K562 (cell line): Measurements from ENCODE around the gene MPZL1. TPM values are rescaled to one million over a fixed set of nuclear protein-coding genes. Genes with fewer than 3 reads are reported as not detected.
"Not testable (repeated sequence)": the region's sequence is repeated elsewhere in the genome, so short reads cannot be mapped to it uniquely, and the experiment has no call there.

Experiments
- ATAC-seq: fragments of 200-7000 bp; cut with Tn5 transposase; 3 replicates; pipeline ENCODE4 v1.9.1; 2020; ENCODE audit warnings: moderate library complexity
- BruUV-seq: library from RNA; stranded (reverse); fragments of 400-500 nt; replicated peaks from 2 replicates; lab custom pipeline; 2021; lab: Mats Ljungman, UMichigan
- CTCF ChIA-PET: fragments of 300-600 bp; formaldehyde crosslinking; extraction: SDS; loops from one replicate; lab custom pipeline; 2021; ENCODE audit warnings: low intra/inter-chr PET ratio; lab: Yijun Ruan, JAX
- POLR2A ChIA-PET: fragments of 300-600, 350-650 bp; sonication (Branson Sonifier 250); formaldehyde crosslinking; extraction: SDS; loops from one replicate; lab custom pipeline; 2021; ENCODE audit warnings: antibody characterized with exemption, inconsistent platforms; lab: Yijun Ruan, JAX
- DNase-seq, 4 experiments: peaks; one replicate each; pipeline versions ENCODE4 v3.0.0 to v3.0.0-alpha.2; 2011 to 2018; ENCODE audit warnings: low spot score in 3 of 4, mixed read lengths in 3 of 4; ENCODE audit errors: extremely low read depth in 1 of 4
- FAIRE-seq: peaks from 2 replicates; lab custom pipeline; 2011; peaks lifted over from hg19 to GRCh38; lab: Jason Lieb, UNC
- H2AFZ ChIP-seq: 2 replicates; pipeline ENCODE4 v1.6.0; 2011; ENCODE audit warnings: low read depth, low read length, control low read depth, inconsistent platforms
- H3K27ac ChIP-seq: fragments of 200-600 bp; 3 replicates; pipeline ENCODE4 v1.8.0; 2011; ENCODE audit warnings: low read depth, mild to moderate bottlenecking, control low read depth, inconsistent platforms, low read length, moderate library complexity, mixed read lengths; ENCODE audit errors: extremely low read depth
- H3K27me3 ChIP-seq, 2 experiments: fragments of 300-600 bp in 1 of 2; 2 replicates in 1 of 2; 3 replicates in 1 of 2; pipeline versions ENCODE4 v1.6.0 to v1.8.0; 2011; ENCODE audit warnings: inconsistent platforms in 2 of 2, low read length in 2 of 2, mild to moderate bottlenecking in 1 of 2, mixed read lengths in 1 of 2, moderate library complexity in 1 of 2; ENCODE audit not compliant: control insufficient read depth in 2 of 2, insufficient read depth in 2 of 2
- H3K36me3 ChIP-seq: fragments of 300-600 bp; 3 replicates; pipeline ENCODE4 v1.8.0; 2011; ENCODE audit warnings: mild to moderate bottlenecking, low read length, inconsistent platforms; ENCODE audit not compliant: control insufficient read depth, insufficient read depth
- H3K4me1 ChIP-seq, 2 experiments: fragments of 200-600 bp in 1 of 2; replicated peaks in 1 of 2; 2 replicates in 1 of 2; 3 replicates in 1 of 2; pipeline versions ENCODE4 v1.5.1 to v1.8.0; 2011; ENCODE audit warnings: inconsistent platforms in 2 of 2, low read length in 2 of 2, mild to moderate bottlenecking in 1 of 2, mixed read lengths in 1 of 2, moderate library complexity in 1 of 2; ENCODE audit not compliant: control insufficient read depth in 2 of 2, insufficient read depth in 2 of 2
- H3K4me2 ChIP-seq: 2 replicates; pipeline ENCODE4 v1.6.1; 2011; ENCODE audit warnings: low read length, control low read depth, inconsistent platforms, mixed read lengths; ENCODE audit not compliant: insufficient read depth
- H3K4me3 ChIP-seq: fragments of 200-600 bp; sonication (generic), shearing (Covaris generic); 2 replicates; pipeline ENCODE4 v1.5.1; 2016; ENCODE audit warnings: control low read depth, inconsistent platforms
- H3K79me2 ChIP-seq: fragments of 200-600 bp; 3 replicates; pipeline ENCODE4 v1.8.0; 2011; ENCODE audit warnings: low read length, inconsistent platforms; ENCODE audit not compliant: control insufficient read depth, insufficient read depth
- H3K9ac ChIP-seq, 2 experiments: 2 replicates each; pipeline versions ENCODE4 v1.6.0 to v1.6.1; 2011; ENCODE audit warnings: low read depth in 2 of 2, low read length in 2 of 2, control low read depth in 1 of 2, inconsistent platforms in 1 of 2, mild to moderate bottlenecking in 1 of 2, mixed read lengths in 1 of 2; ENCODE audit not compliant: insufficient read depth in 1 of 2
- H3K9me1 ChIP-seq: one replicate; pipeline ENCODE4 v1.6.0; 2011; ENCODE audit warnings: inconsistent platforms, mild to moderate bottlenecking, low read length, moderate library complexity; ENCODE audit not compliant: control insufficient read depth, insufficient read depth
- H3K9me3 ChIP-seq: replicated peaks from 2 replicates; pipeline ENCODE4 v1.5.1; 2011; ENCODE audit warnings: low read depth, low read length, inconsistent platforms; ENCODE audit not compliant: control insufficient read depth, insufficient read depth
- H4K20me1 ChIP-seq: replicated peaks from 2 replicates; pipeline ENCODE4 v1.6.1; 2011; ENCODE audit warnings: low read length, inconsistent platforms, mixed read lengths; ENCODE audit not compliant: control insufficient read depth, insufficient read depth
- NR2C1 ChIP-seq, 2 experiments: fragments of 450-650 bp; IDR thresholded peaks; 2 replicates each; pipeline ENCODE4 v1.6.1; 2017; ENCODE audit warnings: mild to moderate bottlenecking in 2 of 2, antibody characterized with exemption in 1 of 2, inconsistent platforms in 1 of 2, missing compliant biosample characterization in 1 of 2, missing genetic modification characterization in 1 of 2
- NR2C2 ChIP-seq, 2 experiments: fragments of 200-800 bp in 1 of 2; sonication (Bioruptor generic) in 1 of 2; sonication (generic) in 1 of 2; formaldehyde crosslinking in 1 of 2; IDR thresholded peaks; 2 replicates each; pipeline versions ENCODE4 v1.6.1 to v1.8.0; 2016 to 2022; ENCODE audit warnings: mild to moderate bottlenecking in 1 of 2, missing compliant biosample characterization in 1 of 2, missing genetic modification characterization in 1 of 2, missing genetic modification reagents in 1 of 2
- PKNOX1 ChIP-seq: fragments of 450-650 bp; IDR thresholded peaks from 2 replicates; pipeline ENCODE4 v1.6.1; 2016
- WGBS: fragments of 100-300 bp; shearing (Covaris generic); methylation state at CpG from one replicate; pipeline ENCODE4 v1.1.6; 2016; ENCODE audit warnings: low coverage, mixed read lengths; ENCODE audit not compliant: insufficient coverage; ENCODE audit errors: missing lambda C conversion rate; 5-methylcytosine and 5-hydroxymethylcytosine counted together
- in situ Hi-C: fragments of 300-500 bp; cut with MboI; formaldehyde crosslinking; loops from 4 replicates; pipeline ENCODE4 v1.15.0; 2018; ENCODE audit warnings: inconsistent platforms, mixed read lengths
- intact Hi-C: fragments of 100-400 bp; cut with micrococcal nuclease; formaldehyde crosslinking; loops from 2 replicates; pipeline ENCODE4 v1.14.2; 2022
- polyA plus RNA-seq, 8 experiments: library from polyadenylated mRNA; depleted of rRNA in 4 of 8; stranded (reverse) in 5 of 8; unstranded in 3 of 8; fragments of >200 nt; fragmentation: Nextera tagmentation in 2 of 8; fragmentation: Illumina TruSeq in 1 of 8; extraction: Ambion mirVana in 2 of 8; extraction: Trizol in 1 of 8; gene quantifications; 2 replicates each; pipeline versions ENCODE4 v1.2.1 to v1.2.3, GENCODE V29; 2011 to 2014; ENCODE audit warnings: inconsistent platforms in 1 of 8, missing spikeins in 1 of 8
- total RNA-seq, 7 experiments: library from RNA; depleted of rRNA in 6 of 7; stranded (reverse); fragments of >200 nt in 6 of 7; fragmentation: Illumina TruSeq in 2 of 7; extraction: Trizol in 2 of 7; gene quantifications; 2 replicates each; pipeline versions ENCODE4 v1.2.1 to v1.2.3, GENCODE V29; 2011 to 2021; ENCODE audit warnings: low replicate concordance in 1 of 7

Gene MPZL1
- total and polyA plus RNA-seq, 9 of the 15 experiments (the other 6 are each of a cell fraction or from before 2014, with no cell fraction given): 14.5 to 153 (median 66.5) TPM

GRCh38 chr1:167830668-167831067, 108.9 kb downstream of the MPZL1 start:
- WGBS: 61% methylated on average over 5 of the region's 5 CpGs
- in situ Hi-C loops; ATAC-seq; CTCF ChIA-PET; BruUV-seq; H3K9me1 ChIP-seq; intact Hi-C loops; H3K4me3 ChIP-seq; FAIRE-seq; H3K27ac ChIP-seq; H3K79me2 ChIP-seq; H3K9me3 ChIP-seq; DNase-seq; H4K20me1 ChIP-seq; H3K4me2 ChIP-seq; H3K27me3 ChIP-seq; H3K9ac ChIP-seq; H3K36me3 ChIP-seq; TF ChIP-seq NR2C2 (CRISPR knock-in tag; IDR thresholded peaks at IDR 0.05): not testable (repeated sequence)
- peaks cover 3 to 30% of the 10 kb centered on the region in 2 experiments; a peak in 4 of 5 replicates for H3K4me1 ChIP-seq
- peak; percentile 57 for TF ChIP-seq PKNOX1
- peak; percentile 56 for TF ChIP-seq NR2C1 (IDR thresholded peaks at IDR 0.05)
- TF ChIP-seq NR2C1 (tag; IDR thresholded peaks at IDR 0.05): peak; percentile 69
- TF ChIP-seq NR2C2 (tag; IDR thresholded peaks at IDR 0.05): peak; percentile 53; the same call in 1 of the 2 replicates
- POLR2A ChIA-PET: interaction anchor here (0.6 to 1.9 kb wide), 3 partner anchors 9 to 202 kb away, joined by 3 to 8 read pairs (median 4); no protein-coding TSS in a partner anchor
- H2AFZ ChIP-seq: 0 out of 2 replicates have a peak overlapping the region, but pooled peaks have one; percentile 11
